HL-60/S4 (cell line): ENCODE measurements around the gene UCK1.

Source experiments
- in situ Hi-C: fragments of 300-500 bp; cut with MboI; formaldehyde crosslinking; loops from 2 replicates; pipeline ENCODE4 v1.14.3; 2022; ENCODE audit warnings: low sequenced_read_pairs

The UCK1 gene

DNA sequence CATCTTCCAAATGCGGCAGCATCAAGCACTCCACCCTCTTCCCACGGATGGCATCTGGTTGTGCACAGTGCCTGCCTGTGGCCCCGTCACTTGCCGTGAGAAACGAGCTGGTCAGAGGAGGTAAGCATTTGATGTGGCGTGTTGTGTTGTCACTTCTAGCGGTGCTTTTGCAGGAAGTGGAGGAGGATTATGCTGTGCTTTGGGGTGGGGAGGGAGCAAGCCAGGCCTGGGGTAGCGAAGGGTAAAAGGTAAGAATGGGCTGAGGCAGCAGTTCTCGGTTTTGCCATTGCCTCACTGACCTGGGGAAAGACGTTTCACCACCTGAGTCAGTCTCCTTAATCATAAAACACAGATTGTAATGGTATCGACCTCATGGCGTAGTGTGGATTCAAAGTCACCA lies 30.7 kb downstream of the UCK1 start:
- in situ Hi-C loops: no loop called here

GRCh38 chr9:131499254-131499767 lies 31.8 kb downstream of the UCK1 start:
- in situ Hi-C loops: no loop called here

GRCh38 chr9:131496844-131497405 lies 34.1 kb downstream of the UCK1 start:
- in situ Hi-C loops: no loop called here

GRCh38 chr9:131495785-131496184 lies 35.3 kb downstream of the UCK1 start:
- in situ Hi-C loops: no loop called here

- in situ Hi-C loops: no loop called here
Observed at GRCh38 chr9:131494296-131494870, 36.7 kb downstream of the UCK1 start.

DNA sequence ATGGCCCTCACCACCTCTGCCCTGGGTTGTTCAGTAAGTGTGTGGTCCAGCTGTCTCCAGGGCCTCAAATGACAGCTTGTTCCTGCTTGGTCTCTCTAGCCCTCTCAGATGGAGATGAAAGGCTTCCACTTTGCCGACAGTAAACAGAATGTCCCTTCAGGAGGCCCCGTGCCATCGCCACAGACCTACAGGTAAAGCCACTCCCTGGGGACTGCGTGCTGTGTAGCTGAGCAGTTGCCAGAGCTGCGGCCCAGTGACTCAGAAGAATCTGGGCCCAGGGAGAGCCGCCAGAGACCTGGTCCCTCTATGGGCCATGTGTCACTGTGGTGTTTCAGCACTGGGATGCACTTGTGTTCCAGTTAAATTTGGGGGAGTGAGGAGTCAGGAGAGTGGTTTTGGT lies 39.0 kb downstream of the UCK1 start:
- in situ Hi-C loops: no loop called here

DNA sequence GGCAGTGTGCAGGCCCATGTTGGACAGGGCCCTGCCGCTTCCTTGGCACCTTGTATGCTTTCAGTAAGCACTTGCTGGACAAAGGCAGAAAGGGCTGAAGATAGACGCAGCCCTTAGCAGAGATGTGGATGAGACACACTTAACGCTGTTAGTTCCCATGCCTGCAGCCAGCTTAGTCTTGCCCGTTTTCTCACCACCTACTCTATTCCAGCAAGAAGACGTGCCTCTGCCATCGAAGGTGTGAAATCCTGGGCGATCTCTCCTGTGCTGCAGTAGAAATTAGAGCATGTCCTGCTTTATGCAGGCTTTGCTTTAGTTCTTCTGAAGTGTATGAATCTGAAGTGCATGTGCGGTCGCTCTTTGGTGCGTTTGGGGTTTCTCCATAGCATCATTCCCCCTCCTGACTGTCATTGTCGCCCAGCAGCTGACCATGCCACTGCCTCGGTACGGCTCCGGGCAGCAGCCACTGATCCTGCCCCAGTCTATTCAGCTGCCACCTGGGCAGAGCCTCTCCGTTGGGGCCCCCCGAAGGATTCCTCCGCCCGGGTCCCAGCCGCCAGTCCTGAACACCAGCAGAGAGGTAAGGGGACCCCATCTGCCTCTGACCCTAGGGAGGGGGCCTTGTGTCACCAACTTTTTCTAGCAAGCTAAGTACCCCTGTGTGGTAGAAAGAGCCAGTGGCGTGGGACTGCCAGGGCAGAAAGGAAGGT lies 39.9 kb downstream of the UCK1 start:
- in situ Hi-C loops: no loop called here

DNA sequence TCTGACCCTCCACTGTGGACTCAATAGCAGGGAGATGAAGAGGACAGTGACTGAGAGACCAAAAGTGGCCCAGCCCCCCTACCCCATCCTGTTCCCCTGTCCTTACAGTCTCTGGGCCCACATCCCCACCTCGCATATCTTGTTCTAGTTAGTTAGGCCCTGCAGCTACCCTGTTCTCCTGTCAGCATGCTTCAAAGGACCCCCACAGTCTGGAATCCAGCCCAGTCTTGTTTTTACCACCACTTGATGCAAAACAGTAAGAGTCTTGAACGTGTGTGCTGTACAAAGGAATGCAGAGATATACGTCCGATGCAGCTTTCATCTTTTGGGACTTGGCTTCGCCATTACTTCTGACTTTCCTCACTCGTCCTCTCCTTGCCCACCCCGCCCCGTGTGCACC lies 40.5 kb downstream of the UCK1 start:
- in situ Hi-C loops: no loop called here

DNA sequence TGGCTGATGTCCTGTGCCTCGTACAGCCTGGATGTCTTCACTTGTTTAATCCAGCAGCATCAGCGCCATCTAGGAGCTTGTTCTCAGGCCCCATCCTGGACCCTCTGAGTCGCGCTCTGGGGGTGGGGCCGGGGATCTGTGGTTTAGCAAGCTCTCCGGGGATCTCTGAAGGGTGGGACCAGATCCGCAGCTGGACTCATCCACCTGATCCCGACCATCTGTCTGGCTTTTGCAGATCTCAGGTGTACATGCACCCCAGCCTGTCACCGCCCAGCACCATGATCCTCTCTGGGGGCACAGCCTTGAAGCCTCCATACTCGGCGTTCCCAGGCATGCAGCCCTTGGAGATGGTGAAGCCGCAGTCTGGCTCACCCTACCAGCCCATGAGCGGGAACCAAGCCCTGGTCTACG lies 43.4 kb downstream of the UCK1 start:
- in situ Hi-C loops: no loop called here

DNA sequence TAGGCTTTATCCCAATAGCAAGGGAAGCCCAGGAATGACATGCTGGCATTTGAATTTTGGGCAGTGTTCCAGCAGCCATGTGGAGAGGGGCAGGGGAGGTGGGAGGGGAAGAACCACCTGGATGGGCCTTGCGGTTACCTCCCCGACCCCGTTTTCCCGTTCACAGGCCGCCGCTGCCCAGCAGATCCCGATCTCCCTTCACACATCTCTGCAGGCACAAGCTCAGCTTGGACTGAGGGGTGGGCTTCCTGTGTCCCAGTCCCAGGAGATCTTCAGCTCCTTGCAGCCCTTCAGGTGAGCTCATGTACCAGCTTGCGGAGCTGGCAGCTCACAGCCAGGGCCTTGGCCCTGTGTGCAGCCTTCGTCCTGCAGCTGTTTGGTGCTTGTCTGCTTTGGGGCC lies 44.1 kb downstream of the UCK1 start:
- in situ Hi-C loops: no loop called here

- in situ Hi-C loops: no loop called here
Observed at GRCh38 chr9:131485728-131486422, 45.2 kb downstream of the UCK1 start.

DNA sequence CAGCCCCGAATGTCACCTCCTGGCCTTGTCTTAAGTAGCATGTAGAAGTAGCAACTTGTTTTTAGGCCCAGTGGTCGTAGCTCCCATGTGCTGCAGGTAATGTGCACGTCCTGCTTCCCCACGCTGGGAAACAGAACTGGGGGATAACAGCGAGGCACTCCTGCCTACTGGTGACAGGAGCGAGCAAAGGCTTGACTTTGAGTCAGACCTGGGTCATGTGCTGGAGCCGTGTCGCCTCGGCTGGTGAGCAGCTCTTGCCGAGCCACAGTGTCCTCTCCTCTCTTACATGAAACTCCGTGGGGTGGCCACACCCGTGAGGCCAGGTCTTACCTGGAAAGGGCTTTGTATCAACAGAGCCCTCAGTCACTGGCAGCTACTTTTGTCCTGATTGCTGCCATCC lies 45.9 kb downstream of the UCK1 start:
- in situ Hi-C loops: no loop called here

DNA sequence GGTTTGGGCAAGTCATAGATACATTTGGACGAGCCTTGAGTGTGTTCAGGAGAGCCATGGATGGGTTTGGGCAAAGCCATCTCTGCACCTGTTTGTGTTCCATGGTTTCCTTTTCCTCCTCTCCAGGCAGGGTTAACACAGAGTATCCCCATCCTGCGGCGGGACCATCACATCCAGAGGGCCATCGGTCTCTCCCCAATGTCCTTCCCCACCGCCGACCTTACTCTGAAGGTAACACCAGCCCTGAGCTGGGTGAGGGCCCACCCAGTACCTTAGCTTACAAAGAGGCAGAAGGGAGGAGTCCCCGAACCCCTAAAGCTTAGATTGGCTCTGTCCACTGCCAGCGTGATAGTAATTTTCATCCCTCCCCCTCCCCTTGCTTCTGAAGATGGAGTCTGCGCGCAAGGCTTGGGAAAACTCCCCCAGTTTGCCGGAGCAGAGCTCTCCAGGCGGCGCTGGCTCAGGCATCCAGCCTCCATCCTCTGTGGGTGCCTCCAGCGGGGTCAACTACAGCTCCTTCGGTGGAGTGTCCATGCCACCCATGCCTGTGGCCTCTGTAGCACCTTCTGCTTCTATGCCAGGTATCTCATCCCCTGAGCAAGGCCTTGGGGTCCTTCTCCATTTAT lies 46.4 kb downstream of the UCK1 start:
- in situ Hi-C loops: no loop called here

DNA sequence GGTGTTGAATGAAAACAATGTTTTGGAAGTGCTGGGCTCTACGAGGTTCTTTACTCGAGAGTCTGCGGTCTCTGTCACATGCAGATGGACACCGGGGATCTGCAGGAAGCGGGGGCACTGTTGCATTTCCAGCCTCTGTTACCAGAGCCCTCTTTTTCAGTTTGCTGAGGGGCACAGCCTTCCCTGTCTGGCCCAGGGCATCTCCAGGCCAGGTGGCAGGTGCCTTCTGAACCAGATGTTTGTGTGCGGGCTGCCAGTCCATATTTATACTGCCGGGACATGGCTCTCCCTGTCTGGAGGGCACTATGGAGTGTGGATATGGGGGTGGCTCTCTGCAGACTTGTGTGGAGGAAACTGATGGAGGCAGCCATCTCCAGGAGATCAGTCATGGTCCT lies 47.0 kb downstream of the UCK1 start:
- in situ Hi-C loops: no loop called here

DNA sequence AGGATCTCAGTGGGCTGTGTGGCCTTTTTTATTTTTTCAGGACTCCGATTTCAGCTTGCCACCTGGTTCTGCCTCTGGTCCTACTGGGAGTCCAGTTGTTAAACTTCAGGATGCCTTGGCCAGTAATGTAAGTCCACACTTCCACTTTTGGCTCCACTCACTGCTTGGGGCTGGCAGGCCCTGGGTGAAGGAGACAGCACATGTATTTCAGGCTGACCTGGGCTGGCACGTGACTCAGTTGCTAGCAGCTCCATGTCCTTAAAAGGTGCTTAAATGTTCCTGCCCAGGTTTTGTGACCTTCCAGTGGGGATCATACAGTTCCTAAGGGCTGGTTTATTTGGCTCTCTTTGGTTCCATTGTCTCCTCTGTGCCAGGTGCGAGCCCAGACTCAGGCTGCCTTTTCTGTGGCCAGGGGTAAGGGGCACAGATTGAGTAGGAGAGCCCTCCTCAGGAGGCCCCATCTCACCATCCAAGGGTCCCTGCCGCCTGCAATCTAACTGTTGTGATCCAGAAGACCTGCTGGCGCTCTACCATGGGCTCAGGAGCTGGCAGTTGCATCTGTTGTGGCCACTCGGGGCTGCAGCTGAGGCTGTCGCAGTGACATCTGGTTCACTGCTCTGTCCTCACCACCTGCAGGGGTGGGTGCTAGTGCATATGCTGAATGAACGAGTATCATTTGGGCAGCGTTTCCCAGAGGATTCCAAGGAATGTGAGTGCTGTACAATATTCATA lies 47.6 kb downstream of the UCK1 start:
- in situ Hi-C loops: no loop called here

- in situ Hi-C loops: no loop called here
Observed at GRCh38 chr9:131482343-131483006, 48.6 kb downstream of the UCK1 start.

DNA sequence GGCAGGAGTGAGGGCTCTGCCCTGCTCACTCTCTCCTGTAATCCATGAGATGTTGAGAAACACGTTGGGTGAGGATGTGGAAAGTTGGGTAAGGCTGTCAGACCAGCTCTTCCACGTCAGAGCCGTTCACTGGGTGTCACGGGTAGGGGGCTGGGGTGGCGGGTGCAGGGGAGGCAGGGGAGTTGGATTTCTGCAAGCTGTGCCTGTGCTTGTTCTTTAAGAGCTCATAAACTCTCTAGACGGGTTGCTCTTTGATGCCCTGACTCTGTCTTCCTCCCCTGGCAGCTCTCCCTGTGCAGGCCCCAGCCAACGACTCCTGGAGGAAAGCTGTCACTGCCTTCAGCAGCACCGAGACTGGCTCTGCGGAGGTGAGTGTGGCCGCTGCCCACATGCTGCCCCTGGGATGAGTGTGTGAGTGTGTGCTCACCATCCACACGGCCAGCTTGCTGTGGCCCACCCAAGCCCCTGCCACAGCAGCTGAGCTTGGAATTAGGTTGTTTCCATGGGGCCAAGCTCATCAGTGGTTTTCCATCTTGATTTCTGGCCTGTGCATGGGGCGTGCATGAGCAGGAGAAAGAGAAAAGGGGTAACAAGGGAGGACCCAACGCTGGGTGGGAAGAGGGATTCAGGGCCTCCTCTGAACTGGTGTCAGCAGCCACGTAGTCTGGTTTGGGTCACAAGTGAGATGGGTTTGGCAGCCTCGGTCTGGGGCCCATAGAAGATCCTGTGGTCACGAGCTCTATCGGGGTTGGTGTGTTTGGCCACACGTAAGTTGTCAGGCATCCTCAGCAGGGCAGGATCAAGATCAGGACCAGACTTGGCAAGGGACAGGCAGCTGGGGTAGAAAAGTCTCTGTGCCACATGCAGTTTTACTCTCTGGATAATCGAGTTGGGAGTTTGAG lies 49.4 kb downstream of the UCK1 start:
- in situ Hi-C loops: no loop called here

GRCh38 chr9:131480258-131480657 lies 50.8 kb downstream of the UCK1 start:
- in situ Hi-C loops: no loop called here

DNA sequence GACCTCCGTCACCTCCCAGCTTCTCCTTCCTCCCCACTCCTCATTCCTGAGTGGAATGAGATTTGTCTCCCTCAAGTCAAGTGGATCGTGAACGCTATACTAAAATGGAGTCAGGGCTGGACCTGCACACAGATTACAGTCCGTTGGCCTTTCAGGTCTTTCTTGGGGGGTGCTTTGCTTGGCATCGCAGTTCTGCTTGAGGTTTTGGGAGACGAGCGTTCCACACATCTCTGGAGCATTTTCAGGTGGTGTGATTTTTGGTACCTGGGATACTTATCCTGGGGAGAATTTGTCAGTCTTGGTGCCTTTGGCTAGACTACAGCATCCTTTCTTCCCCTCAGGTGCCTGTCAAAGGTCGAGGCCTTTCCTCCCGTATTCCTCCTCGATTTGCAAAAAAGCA lies 52.2 kb downstream of the UCK1 start:
- in situ Hi-C loops: no loop called here
